H9 (cell line): ENCODE measurements around the gene ZGLP1. TPM values are rescaled to one million over a fixed set of nuclear protein-coding genes. Genes with fewer than 3 reads are reported as not detected.

ENCODE experiments used
- DNase-seq: peaks from one replicate; pipeline ENCODE4 v3.0.0-alpha.2; 2017
- H2AFZ ChIP-seq: one replicate; pipeline ENCODE4 v1.6.1; 2013; ENCODE audit warnings: mild to moderate bottlenecking, low read length, control low read depth, moderate library complexity
- H2AK5ac ChIP-seq: 2 replicates; pipeline ENCODE4 v1.6.1; 2013; ENCODE audit warnings: low read length, control low read depth, mixed read lengths; ENCODE audit not compliant: insufficient read length
- H2BK120ac ChIP-seq: one replicate; pipeline ENCODE4 v1.6.1; 2013; ENCODE audit warnings: low read depth, mild to moderate bottlenecking, low read length, control low read depth, inconsistent platforms; ENCODE audit not compliant: poor library complexity, severe bottlenecking
- H2BK12ac ChIP-seq: 2 replicates; pipeline ENCODE4 v1.6.1; 2013; ENCODE audit warnings: low read length, control low read depth, mixed read lengths, low read depth; ENCODE audit not compliant: insufficient read length
- H2BK15ac ChIP-seq: 2 replicates; pipeline ENCODE4 v1.6.1; 2013; ENCODE audit warnings: low read depth, low read length, control low read depth
- H2BK20ac ChIP-seq: one replicate; pipeline ENCODE4 v1.6.1; 2013; ENCODE audit warnings: low read depth, mild to moderate bottlenecking, low read length, control low read depth, inconsistent platforms; ENCODE audit not compliant: poor library complexity, severe bottlenecking
- H2BK5ac ChIP-seq: 2 replicates; pipeline ENCODE4 v1.6.1; 2013; ENCODE audit warnings: low read length, control low read depth, mixed read lengths; ENCODE audit not compliant: insufficient read length
- H3K14ac ChIP-seq: 2 replicates; pipeline ENCODE4 v1.6.1; 2013; ENCODE audit warnings: low read length, control low read depth; ENCODE audit not compliant: insufficient read depth
- H3K18ac ChIP-seq: 2 replicates; pipeline ENCODE4 v1.6.1; 2013; ENCODE audit warnings: low read depth, mild to moderate bottlenecking, mixed read lengths, low read length, control low read depth; ENCODE audit not compliant: insufficient read length
- H3K23ac ChIP-seq: 2 replicates; pipeline ENCODE4 v1.6.1; 2013; ENCODE audit warnings: low read length, control low read depth, mixed read lengths, low read depth; ENCODE audit not compliant: insufficient read length
- H3K23me2 ChIP-seq: 2 replicates; pipeline ENCODE4 v1.6.1; 2013; ENCODE audit warnings: low read depth, mild to moderate bottlenecking, mixed read lengths, low read length, control low read depth; ENCODE audit not compliant: insufficient read length, poor library complexity, severe bottlenecking
- H3K27ac ChIP-seq: 2 replicates; pipeline ENCODE4 v1.5.1; 2013; ENCODE audit warnings: low read length, control low read depth, mixed read lengths, low read depth; ENCODE audit not compliant: insufficient read length
- H3K27me3 ChIP-seq: 2 replicates; pipeline ENCODE4 v1.6.1; 2013; ENCODE audit warnings: low read length, control low read depth, inconsistent platforms; ENCODE audit not compliant: insufficient read depth
- H3K4ac ChIP-seq: 2 replicates; pipeline ENCODE4 v1.6.1; 2013; ENCODE audit warnings: low read depth, mild to moderate bottlenecking, control low read depth, inconsistent platforms, low read length, moderate library complexity
- H3K4me1 ChIP-seq: 2 replicates; pipeline ENCODE4 v1.6.1; 2013; ENCODE audit warnings: low read length, control low read depth, inconsistent platforms; ENCODE audit not compliant: insufficient read depth
- H3K4me2 ChIP-seq: 2 replicates; pipeline ENCODE4 v1.6.1; 2013; ENCODE audit warnings: low read length, control low read depth, mixed read lengths; ENCODE audit not compliant: insufficient read length, insufficient read depth
- H3K56ac ChIP-seq: 2 replicates; pipeline ENCODE4 v1.6.1; 2013; ENCODE audit warnings: low read depth, mild to moderate bottlenecking, mixed read lengths, low read length, control low read depth; ENCODE audit not compliant: insufficient read length
- H3K79me1 ChIP-seq: 2 replicates; pipeline ENCODE4 v1.6.1; 2013; ENCODE audit warnings: low read depth, mild to moderate bottlenecking, moderate library complexity, low read length, control low read depth, inconsistent platforms; ENCODE audit not compliant: insufficient read depth, poor library complexity, severe bottlenecking
- H3K79me2 ChIP-seq: 2 replicates; pipeline ENCODE4 v1.6.1; 2013; ENCODE audit warnings: low read length, control low read depth, inconsistent platforms; ENCODE audit not compliant: insufficient read depth
- H3K9ac ChIP-seq: 2 replicates; pipeline ENCODE4 v1.6.1; 2013; ENCODE audit warnings: low read length, control low read depth, mixed read lengths; ENCODE audit not compliant: insufficient read length; ENCODE audit errors: extremely low read depth
- H3K9me3 ChIP-seq: one replicate; pipeline ENCODE4 v1.6.1; 2013; ENCODE audit warnings: low read depth, low read length, inconsistent platforms; ENCODE audit not compliant: control insufficient read depth
- H3T11ph ChIP-seq: one replicate; pipeline ENCODE4 v1.6.1; 2013; ENCODE audit warnings: mild to moderate bottlenecking, low read length, control low read depth, inconsistent platforms
- H4K20me1 ChIP-seq: one replicate; pipeline ENCODE4 v1.6.1; 2013; ENCODE audit not compliant: control insufficient read depth, insufficient read length, insufficient read depth
- H4K5ac ChIP-seq: 2 replicates; pipeline ENCODE4 v1.6.1; 2013; ENCODE audit warnings: low read depth, mild to moderate bottlenecking, mixed read lengths, low read length, control low read depth; ENCODE audit not compliant: insufficient read length
- H4K8ac ChIP-seq: replicated peaks from 2 replicates; pipeline ENCODE4 v1.6.1; 2013; ENCODE audit warnings: low read length, control low read depth, mixed read lengths, low read depth; ENCODE audit not compliant: insufficient read length
- H4K91ac ChIP-seq: 2 replicates; pipeline ENCODE4 v1.6.1; 2013; ENCODE audit warnings: low read depth, mild to moderate bottlenecking, moderate library complexity, mixed read lengths, low read length, control low read depth; ENCODE audit not compliant: insufficient read length
- H3K27ac Mint-ChIP-seq, 3 experiments: 2 replicates in 2 of 3; 3 replicates in 1 of 3; pipeline ENCODE4 v1.8.0; 2020 to 2021; ENCODE audit warnings: mixed read lengths in 3 of 3, mild to moderate bottlenecking in 1 of 3, moderate library complexity in 1 of 3
- H3K27me3 Mint-ChIP-seq: 2 replicates; pipeline ENCODE4 v1.8.0; 2021; ENCODE audit warnings: low read depth, mild to moderate bottlenecking, moderate library complexity, mixed read lengths
- H3K36me3 Mint-ChIP-seq, 3 experiments: 2 replicates in 2 of 3; 3 replicates in 1 of 3; pipeline ENCODE4 v1.8.0; 2020 to 2021; ENCODE audit warnings: low read depth in 3 of 3, mixed read lengths in 3 of 3; ENCODE audit not compliant: insufficient read depth in 1 of 3
- H3K4me1 Mint-ChIP-seq, 2 experiments: 2 replicates each; pipeline ENCODE4 v1.8.0; 2020; ENCODE audit warnings: mixed read lengths in 2 of 2
- H3K4me3 Mint-ChIP-seq, 2 experiments: 2 replicates in 1 of 2; 3 replicates in 1 of 2; pipeline ENCODE4 v1.8.0; 2020 to 2021; ENCODE audit warnings: mild to moderate bottlenecking in 2 of 2, mixed read lengths in 2 of 2, moderate library complexity in 1 of 2
- H3K9me3 Mint-ChIP-seq, 2 experiments: 2 replicates in 1 of 2; 3 replicates in 1 of 2; pipeline ENCODE4 v1.8.0; 2020; ENCODE audit warnings: mild to moderate bottlenecking in 2 of 2, mixed read lengths in 2 of 2, moderate library complexity in 1 of 2
- WGBS: extraction: QIAGEN DNeasy Blood & Tissue Kit; methylation state at CpG from one replicate; pipeline ENCODE4 v1.1.7; 2013; ENCODE audit warnings: missing lambda C conversion rate, low lambda C conversion rate, mixed read lengths; ENCODE audit not compliant: insufficient read length; ENCODE audit errors: extremely low coverage; 5-methylcytosine and 5-hydroxymethylcytosine counted together
- total RNA-seq: library from RNA; stranded (reverse); gene quantifications from 2 replicates; pipeline ENCODE4 v1.2.1, GENCODE V29; 2021
- TF ChIP-seq, protein P1 (sequence below): fragments of 200-600 bp; sonication (generic); conservative IDR thresholded peaks from 3 replicates; pipeline ENCODE4 v1.8.0; 2021; ENCODE audit warnings: antibody characterized with exemption, mild to moderate bottlenecking

Gene ZGLP1
- total RNA-seq, 1 experiment from 2014 or later, result 6.9 TPM

DNA sequence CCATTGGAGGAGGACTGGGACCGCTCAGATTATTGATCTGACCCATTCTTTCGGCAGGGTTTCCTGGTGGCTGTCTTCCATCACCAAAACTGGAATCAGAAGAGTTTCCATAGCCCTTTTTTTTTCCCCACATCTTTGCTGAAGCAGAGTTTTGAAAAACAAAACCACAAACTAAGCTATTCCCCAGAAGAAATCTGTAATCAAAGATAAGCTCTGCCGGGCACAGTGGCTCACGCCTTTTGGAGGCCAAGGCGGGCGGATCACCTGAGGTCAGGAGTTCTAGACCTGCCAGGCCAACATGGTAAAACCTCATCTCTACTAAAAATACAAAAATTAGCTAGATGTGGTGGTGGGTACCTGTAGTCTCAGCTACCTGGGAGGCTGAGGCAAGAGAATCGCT lies 42.9 kb downstream of the ZGLP1 start:
- Histone ChIP-seq H2BK120ac (no peak overlapping the region), H2AK5ac (no peak overlapping the region), H3K9ac (no peak overlapping the region), H3K4me1 (no peaks in the 10 kb centered on the region), H2BK12ac (no peak overlapping the region), H3K4me2 (no peak overlapping the region), H2BK20ac (no peak overlapping the region), H3K14ac (no peak overlapping the region), H3K27ac (no peak overlapping the region), H3K27me3 (peaks cover 9% of the 10 kb centered on the region; the same call in 1 of the 2 replicates), H4K5ac (no peak overlapping the region), H3K9me3 (no peaks in the 10 kb centered on the region), H3K56ac (no peak overlapping the region), H3K79me1 (no peaks in the 10 kb centered on the region), H3T11ph (no peak overlapping the region), H4K8ac (no peak overlapping the region), H3K23me2 (peaks cover 6% of the 10 kb centered on the region), H3K23ac (no peak overlapping the region), H2BK5ac (no peak overlapping the region), H4K20me1 (no peaks in the 10 kb centered on the region), H4K91ac (no peak overlapping the region), H2BK15ac (no peak overlapping the region), H3K4ac (no peak overlapping the region), H3K18ac (no peak overlapping the region), H3K79me2 (no peaks in the 10 kb centered on the region), H2AFZ (no peak overlapping the region)
- TF ChIP-seq, protein P1, sequence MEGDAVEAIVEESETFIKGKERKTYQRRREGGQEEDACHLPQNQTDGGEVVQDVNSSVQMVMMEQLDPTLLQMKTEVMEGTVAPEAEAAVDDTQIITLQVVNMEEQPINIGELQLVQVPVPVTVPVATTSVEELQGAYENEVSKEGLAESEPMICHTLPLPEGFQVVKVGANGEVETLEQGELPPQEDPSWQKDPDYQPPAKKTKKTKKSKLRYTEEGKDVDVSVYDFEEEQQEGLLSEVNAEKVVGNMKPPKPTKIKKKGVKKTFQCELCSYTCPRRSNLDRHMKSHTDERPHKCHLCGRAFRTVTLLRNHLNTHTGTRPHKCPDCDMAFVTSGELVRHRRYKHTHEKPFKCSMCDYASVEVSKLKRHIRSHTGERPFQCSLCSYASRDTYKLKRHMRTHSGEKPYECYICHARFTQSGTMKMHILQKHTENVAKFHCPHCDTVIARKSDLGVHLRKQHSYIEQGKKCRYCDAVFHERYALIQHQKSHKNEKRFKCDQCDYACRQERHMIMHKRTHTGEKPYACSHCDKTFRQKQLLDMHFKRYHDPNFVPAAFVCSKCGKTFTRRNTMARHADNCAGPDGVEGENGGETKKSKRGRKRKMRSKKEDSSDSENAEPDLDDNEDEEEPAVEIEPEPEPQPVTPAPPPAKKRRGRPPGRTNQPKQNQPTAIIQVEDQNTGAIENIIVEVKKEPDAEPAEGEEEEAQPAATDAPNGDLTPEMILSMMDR, result no peak
- Mint-ChIP-seq H3K4me3 (no peak overlapping the region), H3K4me1 (0 out of 4 replicates have a peak, but pooled peaks cover 0 to 6% of the 10 kb centered on the region in 2 experiments), H3K9me3 (no peaks in the 10 kb centered on the region), H3K27ac (no peak overlapping the region), H3K27me3 (peaks cover 45% of the 10 kb centered on the region), H3K36me3 (no peaks in the 10 kb centered on the region)
- no CpG with 5 or more reads among the region's 7 CpGs for WGBS
- DNase-seq, result no peak
